Right lobe of liver (tissue), 6 donors: ENCODE data around the gene DAW1. TPM values are rescaled to one million over a fixed set of nuclear protein-coding genes. Genes with fewer than 3 reads are reported as not detected.

Source experiments
- ATAC-seq, 4 donors: fragments of 200-7000 bp; cut with Tn5 transposase; one replicate each; pipeline ENCODE4 v1.9.1; 2020; ENCODE audit warnings: mild to moderate bottlenecking in 4 of 4, moderate library complexity in 4 of 4
- DNase-seq, 3 donors: peaks; one replicate each; pipeline ENCODE4 v3.0.0-alpha.2; 2020
- H3K27ac ChIP-seq, 3 donors: fragments of 200-600 bp; one replicate each; pipeline ENCODE4 v1.8.0; 2022
- H3K27me3 ChIP-seq, 2 donors: fragments of 200-600 bp; one replicate each; pipeline ENCODE4 v1.8.0; 2022
- H3K36me3 ChIP-seq, 4 donors: fragments of 200-600 bp; sonication (generic) in 1 of 4; one replicate each; pipeline versions ENCODE4 v1.5.1 to v1.8.0; 2017 to 2022; ENCODE audit warnings: control low read depth in 1 of 4
- H3K4me1 ChIP-seq, 4 donors: fragments of 200-600 bp; sonication (generic) in 1 of 4; one replicate each; pipeline versions ENCODE4 v1.5.1 to v1.8.0; 2017 to 2022; ENCODE audit warnings: control low read depth in 1 of 4
- H3K4me3 ChIP-seq, 3 donors: fragments of 200-600 bp; one replicate each; pipeline ENCODE4 v1.8.0; 2022
- H3K9me3 ChIP-seq, 4 donors: fragments of 200-600 bp; sonication (generic) in 1 of 4; one replicate each; pipeline versions ENCODE4 v1.5.1 to v1.8.0; 2017 to 2022; ENCODE audit warnings: control low read depth in 1 of 4
- CTCF ChIP-seq, 4 donors: fragments of 200-600 bp in 3 of 4; fragments of 450-650 bp in 1 of 4; IDR thresholded peaks; one replicate each; pipeline versions ENCODE4 v1.5.1 to v1.8.0; 2016 to 2022; ENCODE audit warnings: antibody characterized with exemption in 4 of 4, mild to moderate bottlenecking in 2 of 4
- POLR2A ChIP-seq: fragments of 450-650 bp; IDR thresholded peaks from one replicate; pipeline ENCODE4 v1.6.1; 2017; ENCODE audit warnings: antibody characterized with exemption, mild to moderate bottlenecking
- WGBS: methylation state at CpG from one replicate; pipeline ENCODE4 v1.1.6; 2018; ENCODE audit warnings: low coverage, low lambda C conversion rate; ENCODE audit not compliant: insufficient coverage; ENCODE audit errors: missing lambda C conversion rate; 5-methylcytosine and 5-hydroxymethylcytosine counted together
- intact Hi-C, 2 donors: fragments of 100-400 bp; cut with DNase I; formaldehyde crosslinking; loops; one replicate each; pipeline versions ENCODE4 v1.11.2 to v1.14.1; 2022
- small RNA-seq, 2 experiments: library from RNA; depleted of rRNA; stranded (forward); fragments of <200 nt; gene quantifications; one replicate each; pipeline ENCODE3, GENCODE V24; 2016
- total RNA-seq, 6 experiments: library from RNA; depleted of rRNA in 2 of 6; stranded (reverse); fragments of >200 nt in 2 of 6; fragmentation: NEBNext Ultra II Directional in 3 of 6; extraction: Animal tissue kit (Norgen Biotek cat#: 25700) in 3 of 6; gene quantifications; one replicate each; pipeline versions ENCODE4 v1.1.0 to v1.2.4, GENCODE V29; 2016 to 2023
- donor health status: DM: no; HTN: yes; CAD: no.
- donor health status: DM: no; HTN: no; CAD: no.
- donor health status: DM: no; HTN: no; CAD: no.
- donor health status: DM: no; HTN: yes; CAD: no.
- donor health status: DM: no; HTN: yes; CAD: no.

DAW1 gene
- total RNA-seq, 6 experiments from 2014 or later, result not detected

- intact Hi-C loops, result no loop called here
- TF ChIP-seq POLR2A, result no peak
- TF ChIP-seq CTCF (IDR thresholded peaks at IDR 0.05), result no peak
- no peaks in the 10 kb centered on the region for H3K36me3 ChIP-seq
- H3K4me1 ChIP-seq, result no peaks in the 10 kb centered on the region
- H3K4me3 ChIP-seq, result no peak overlapping the region
- no peaks in the 10 kb centered on the region for H3K27me3 ChIP-seq
- ATAC-seq, result no peak
- no peak overlapping the region for H3K27ac ChIP-seq
- no peak for DNase-seq
- no peaks in the 10 kb centered on the region for H3K9me3 ChIP-seq
- 37% methylated on average over 2 of the region's 2 CpGs for WGBS
These were observed 71.5 kb downstream of the DAW1 start for GRCh38 chr2:227942965-227943364.

- DNase-seq (no peak), ATAC-seq (no peak)
- Histone ChIP-seq H3K27ac (no peak overlapping the region), H3K4me3 (no peak overlapping the region), H3K36me3 (no peaks in the 10 kb centered on the region), H3K4me1 (no peaks in the 10 kb centered on the region), H3K9me3 (no peaks in the 10 kb centered on the region), H3K27me3 (no peaks in the 10 kb centered on the region)
- WGBS, result 57% methylated on average over 3 of the region's 3 CpGs
- intact Hi-C loops, result no loop called here
- TF ChIP-seq CTCF (IDR thresholded peaks at IDR 0.05), result no peak
- TF ChIP-seq POLR2A, result no peak
These were observed 88.9 kb downstream of the DAW1 start for GRCh38 chr2:227960317-227960716.

- ATAC-seq (no peak), DNase-seq (no peak)
- intact Hi-C loops, result no loop called here
- Histone ChIP-seq H3K27ac (no peak overlapping the region), H3K4me1 (no peaks in the 10 kb centered on the region), H3K27me3 (no peaks in the 10 kb centered on the region), H3K4me3 (no peak overlapping the region), H3K36me3 (no peaks in the 10 kb centered on the region), H3K9me3 (no peaks in the 10 kb centered on the region)
- TF ChIP-seq CTCF (IDR thresholded peaks at IDR 0.05) (no peak), POLR2A (no peak)
- 54% methylated on average over 7 of the region's 7 CpGs for WGBS
These were observed 100.3 kb downstream of the DAW1 start for GRCh38 chr2:227971619-227972230.

- WGBS, result 48% methylated on average over 3 of the region's 3 CpGs
- H3K27me3 ChIP-seq, result no peaks in the 10 kb centered on the region
- DNase-seq (no peak), ATAC-seq (no peak)
- no peaks in the 10 kb centered on the region for H3K36me3 ChIP-seq
- TF ChIP-seq POLR2A, result no peak
- TF ChIP-seq CTCF (IDR thresholded peaks at IDR 0.05), result no peak
- H3K9me3 ChIP-seq, result no peaks in the 10 kb centered on the region
- intact Hi-C loops, result no loop called here
- H3K4me1 ChIP-seq, result no peaks in the 10 kb centered on the region
- H3K4me3 ChIP-seq, result no peak overlapping the region
- no peak overlapping the region for H3K27ac ChIP-seq
These were observed 101.8 kb downstream of the DAW1 start for GRCh38 chr2:227973241-227973640.

Small RNA genes within 50 kb of the gene (small RNA-seq; reads per million reads assigned to genes)
- gene RF00402, result 0 reads per million in 2 experiments

Other genes starting within 250 kb of the DAW1 start
- not detected for gene SCYGR5, start 204.8 kb upstream of the DAW1 start, total RNA-seq
- gene SLC19A3, start 153.6 kb upstream of the DAW1 start, total RNA-seq, result 10 to 100 TPM; 13.7 to 44.1 (median 16.8) TPM
- not detected for gene SCYGR6, start 146.9 kb upstream of the DAW1 start, total RNA-seq
- not detected for gene SCYGR7, start 143.3 kb upstream of the DAW1 start, total RNA-seq
- not detected for gene SCYGR8, start 125.7 kb upstream of the DAW1 start, total RNA-seq
- 100 to 1,000 TPM in 2 of 6 experiments, 10 to 100 TPM in 1, under 1 TPM in 1, not detected in 2; 0.88 to 111 (median 76.4) TPM for gene CCL20, start 57.8 kb upstream of the DAW1 start, total RNA-seq